Occipital lobe (tissue), 1 donor: ENCODE data around the gene DEFB110. TPM values are rescaled to one million over a fixed set of nuclear protein-coding genes. Genes with fewer than 3 reads are reported as not detected.

ENCODE experiments used
- total RNA-seq: library from RNA; depleted of rRNA; stranded (reverse); fragments of >200 nt; gene quantifications from one replicate; pipeline ENCODE4 v1.2.3, GENCODE V29; 2014

DEFB110 gene
- total RNA-seq, 1 donor from 2014 or later, result not detected

Other genes starting within 250 kb of the DEFB110 start
- not detected for gene PGK2, start 234.7 kb downstream of the DEFB110 start, total RNA-seq
- not detected for gene CRISP1, start 155.5 kb downstream of the DEFB110 start, total RNA-seq
- not detected for gene DEFB114, start 57.8 kb downstream of the DEFB110 start, total RNA-seq
- gene DEFB113, start 52.4 kb downstream of the DEFB110 start, total RNA-seq, result not detected
- not detected for gene DEFB112, start 27.9 kb upstream of the DEFB110 start, total RNA-seq